IPS DF 4.7 (cell line): ENCODE data around the gene CGB7.
"Not testable (repeated sequence)": the region's sequence is repeated elsewhere in the genome, so short reads cannot be mapped to it uniquely, and the experiment has no call there.

Experiments
- DNase-seq: peaks from one replicate; pipeline ENCODE4 v3.0.0-alpha.2; 2013; ENCODE audit warnings: low spot score; ENCODE audit errors: extremely low read depth

Gene CGB7

DNA sequence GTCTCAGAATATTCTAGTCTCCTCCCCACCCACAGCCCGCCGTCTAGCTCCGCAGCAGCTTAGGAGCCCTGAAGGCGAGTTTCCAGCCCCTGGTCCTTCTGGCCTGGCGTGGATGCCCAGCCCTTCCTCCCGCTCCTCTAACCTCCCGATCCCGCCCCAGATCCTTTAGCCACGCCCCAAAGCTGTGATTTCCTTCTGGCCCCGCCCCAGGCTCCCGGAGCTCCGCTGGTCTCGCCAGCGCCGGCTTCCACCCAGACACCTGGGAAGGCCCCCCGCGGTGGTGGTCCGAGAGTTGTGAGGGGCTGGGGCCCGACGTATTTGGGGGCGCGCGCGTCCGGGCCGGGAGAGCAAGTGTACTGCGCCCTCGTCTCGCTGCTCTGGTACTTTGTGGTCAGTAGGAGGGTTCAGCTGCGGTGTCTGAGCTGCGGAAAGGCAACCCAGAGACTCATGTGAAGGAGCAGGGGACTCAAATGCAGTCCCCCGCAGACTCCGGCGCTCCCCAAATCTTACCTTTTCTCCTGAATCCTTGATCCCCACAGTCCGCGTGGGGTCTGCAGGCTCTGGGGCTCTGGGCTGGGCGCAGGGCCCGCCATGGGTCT lies at the start of gene CGB7:
Gene CGB7 (minus strand): TSS at position 114 of the 599 bp plus-strand sequence. CDS start 2,374 bp downstream, outside the sequence.
- no peak for DNase-seq

DNA sequence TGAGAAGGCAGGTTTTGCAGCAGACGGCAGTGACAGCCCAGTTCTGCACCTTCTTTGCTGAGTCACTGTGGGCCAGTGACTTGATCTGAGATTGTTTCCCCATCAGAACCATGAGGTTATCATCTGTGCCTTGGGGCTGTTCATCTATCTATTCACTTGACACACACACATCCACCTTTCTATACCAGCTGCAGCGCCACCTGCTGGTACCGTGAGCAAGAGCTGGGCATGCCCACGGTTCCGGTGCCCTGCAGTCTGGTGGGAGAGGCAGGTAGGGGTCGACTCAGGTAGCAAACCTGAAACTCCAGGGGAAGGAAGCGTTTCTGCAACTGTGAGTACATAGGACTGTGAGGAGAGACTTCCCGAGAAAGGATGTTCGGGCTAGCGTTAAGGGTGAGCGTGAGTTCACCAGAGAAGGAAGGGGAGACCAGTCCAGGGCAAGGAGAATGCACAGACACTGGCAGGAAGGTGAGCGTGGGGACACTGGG lies 49.1 kb upstream of the CGB7 start:
- no peak for DNase-seq

DNA sequence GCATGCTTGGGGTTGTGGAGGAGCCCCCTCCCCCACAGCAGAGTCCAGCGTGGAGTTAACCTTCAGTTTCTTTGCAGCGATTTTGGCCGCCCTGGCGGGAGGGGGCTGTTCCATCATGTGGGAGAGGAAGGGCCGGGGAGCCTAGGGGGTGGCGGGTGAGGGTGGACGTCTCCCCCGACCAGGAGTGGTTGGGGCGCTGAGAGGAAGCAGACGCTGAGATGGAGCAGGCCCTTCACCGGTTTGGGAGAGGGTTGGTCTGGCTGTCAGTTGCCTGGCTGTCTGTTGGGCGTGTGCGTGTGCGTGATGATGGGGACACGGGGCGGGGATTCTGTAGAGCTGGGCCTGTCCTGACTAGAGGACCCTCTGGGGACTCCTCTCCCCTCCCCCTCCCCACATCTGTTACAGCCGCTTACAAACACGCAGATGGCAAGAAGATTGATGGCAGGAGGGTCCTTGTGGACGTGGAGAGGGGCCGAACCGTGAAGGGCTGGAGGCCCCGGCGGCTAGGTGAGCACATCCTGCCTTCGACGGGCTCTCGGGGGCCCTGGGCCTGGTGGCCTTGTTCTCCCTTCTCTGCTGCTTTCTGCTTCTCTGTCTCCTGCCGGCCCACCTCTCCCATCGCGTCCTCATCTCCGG lies 46.8 kb upstream of the CGB7 start:
- no peak for DNase-seq

DNA sequence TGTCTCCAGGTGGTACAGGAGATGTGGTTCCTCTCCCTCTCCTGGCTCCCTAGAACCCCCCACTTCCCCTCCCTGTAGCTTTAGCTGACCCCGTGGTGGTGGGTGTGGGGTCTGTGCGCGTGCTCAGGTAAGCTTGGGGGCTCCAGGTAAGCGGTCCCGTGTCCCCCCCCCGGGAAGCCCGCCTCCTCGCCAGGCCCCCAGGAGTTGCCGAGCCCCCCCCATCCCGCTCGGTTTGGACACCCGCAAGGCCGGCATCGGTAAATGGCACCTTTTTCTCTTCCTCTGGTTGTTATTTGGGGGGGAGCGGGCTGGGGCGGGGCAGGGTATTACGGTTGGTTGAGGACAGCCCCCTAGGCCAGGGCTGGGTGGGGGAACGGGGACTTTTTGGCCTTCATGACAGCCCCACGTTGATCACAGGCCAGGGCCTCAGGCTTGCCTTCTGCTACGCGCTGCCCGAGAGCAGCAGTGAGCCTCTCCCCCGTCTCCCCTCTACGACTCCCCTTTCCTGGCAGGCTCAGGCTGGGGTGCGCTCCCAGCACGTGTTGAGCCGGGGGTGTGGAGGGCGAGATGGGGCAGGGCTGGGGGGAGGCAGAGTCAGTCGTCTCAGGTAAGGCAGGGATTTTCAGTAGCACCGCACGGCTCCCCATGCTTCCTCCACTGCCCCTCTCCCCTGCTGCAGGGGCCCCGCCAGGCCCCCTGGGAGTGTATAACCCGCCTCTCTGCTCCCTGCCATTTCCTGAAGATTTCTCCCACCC lies 46.0 kb upstream of the CGB7 start:
- no peak for DNase-seq

DNA sequence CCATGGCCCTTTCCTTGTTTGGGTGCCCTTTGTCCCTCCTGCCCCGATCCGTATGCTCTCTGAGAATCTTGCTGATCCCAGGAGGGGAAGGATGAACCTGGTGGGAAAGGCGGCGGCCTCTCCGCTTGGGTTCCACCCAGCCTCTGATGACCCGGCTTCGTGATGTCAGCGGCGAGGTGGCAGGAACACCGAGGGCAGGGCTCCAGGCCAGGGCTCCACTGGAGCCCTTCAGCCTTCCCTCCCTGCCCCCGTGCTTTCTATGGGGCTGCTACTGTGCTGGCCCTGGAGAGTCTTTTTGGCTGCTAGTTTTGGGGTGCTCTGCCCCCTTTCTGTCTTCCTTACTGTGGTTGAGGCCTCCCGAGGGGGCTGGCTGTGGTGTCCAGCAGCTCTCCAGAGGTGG lies 44.8 kb upstream of the CGB7 start:
- DNase-seq = no peak

DNA sequence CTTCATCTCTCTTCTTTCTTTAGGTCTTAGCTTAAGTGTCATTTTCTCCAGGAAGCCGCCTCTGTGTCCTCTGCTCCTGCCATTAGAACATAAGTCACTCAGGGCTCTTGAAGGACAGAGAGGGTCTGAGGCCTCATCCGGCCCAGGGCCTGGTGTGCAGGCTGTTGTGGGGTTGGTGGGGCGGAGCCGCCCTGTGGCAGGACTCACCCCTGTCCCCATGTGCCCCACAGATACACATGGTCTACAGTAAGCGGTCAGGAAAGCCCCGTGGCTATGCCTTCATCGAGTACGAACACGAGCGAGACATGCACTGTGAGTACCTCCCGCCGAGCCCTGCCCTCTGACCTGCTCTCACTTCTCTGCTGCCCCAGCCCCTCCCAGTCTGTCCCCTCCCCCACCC lies 43.6 kb upstream of the CGB7 start:
- DNase-seq = no peak

DNA sequence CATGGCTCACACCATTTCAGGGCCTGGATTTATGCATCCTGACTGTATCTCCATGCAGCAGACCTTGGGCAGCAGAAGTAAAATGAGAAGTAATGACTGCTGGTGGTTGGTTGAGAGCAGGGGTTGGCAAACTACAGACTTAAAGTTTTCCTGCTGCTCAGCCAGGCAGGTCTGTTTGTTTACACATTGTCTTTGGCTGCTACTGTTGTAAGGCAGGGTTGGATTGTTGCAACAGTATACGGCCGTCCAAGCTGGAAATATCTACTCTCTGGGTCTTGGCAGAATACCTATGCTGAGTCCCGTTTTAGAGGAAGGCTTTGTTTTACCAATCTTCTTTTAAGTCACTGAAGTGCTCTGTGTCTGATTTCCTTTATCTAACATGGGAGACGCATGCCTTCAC lies 41.2 kb upstream of the CGB7 start:
- DNase-seq = no peak

DNA sequence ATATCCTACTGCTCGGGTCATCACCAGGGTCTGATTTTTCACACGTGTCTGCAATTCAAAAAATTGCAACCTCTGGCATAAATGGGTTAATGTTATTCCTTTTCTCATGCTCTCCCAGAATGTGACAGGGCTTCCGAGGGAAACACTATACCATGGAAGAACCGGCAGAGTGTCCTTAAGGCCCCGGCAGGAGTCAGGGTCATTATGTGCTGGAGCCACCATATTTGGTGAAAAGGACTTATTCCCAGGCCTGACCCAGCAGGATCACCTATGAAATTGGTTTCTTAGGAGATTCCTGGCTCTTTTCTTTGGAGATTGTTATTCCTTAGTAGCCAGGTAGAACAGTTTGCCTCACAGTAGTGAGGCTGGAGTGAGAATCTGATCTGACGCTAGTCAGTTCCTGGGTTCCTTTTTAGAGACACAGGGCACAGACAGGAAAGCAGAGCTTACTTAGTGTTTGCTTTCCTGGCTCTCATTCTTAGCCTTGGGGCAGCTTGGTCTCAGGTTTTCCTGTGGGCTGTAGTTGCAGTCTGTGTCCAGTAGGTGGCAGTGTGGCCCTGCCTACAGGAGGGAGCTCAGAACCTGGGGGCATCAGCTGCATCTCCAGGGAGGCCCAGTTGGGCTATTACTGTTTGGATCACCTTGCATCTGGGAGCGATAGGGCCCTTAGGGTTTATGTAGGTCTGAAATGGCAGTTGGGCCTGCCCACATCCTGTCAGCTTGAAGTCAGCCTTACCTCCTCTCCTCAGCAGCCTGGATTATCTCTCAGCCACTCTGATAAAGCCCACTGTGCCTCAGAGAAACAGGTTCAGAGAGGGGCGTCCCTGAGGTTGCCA lies 40.1 kb upstream of the CGB7 start:
- DNase-seq = no peak

DNA sequence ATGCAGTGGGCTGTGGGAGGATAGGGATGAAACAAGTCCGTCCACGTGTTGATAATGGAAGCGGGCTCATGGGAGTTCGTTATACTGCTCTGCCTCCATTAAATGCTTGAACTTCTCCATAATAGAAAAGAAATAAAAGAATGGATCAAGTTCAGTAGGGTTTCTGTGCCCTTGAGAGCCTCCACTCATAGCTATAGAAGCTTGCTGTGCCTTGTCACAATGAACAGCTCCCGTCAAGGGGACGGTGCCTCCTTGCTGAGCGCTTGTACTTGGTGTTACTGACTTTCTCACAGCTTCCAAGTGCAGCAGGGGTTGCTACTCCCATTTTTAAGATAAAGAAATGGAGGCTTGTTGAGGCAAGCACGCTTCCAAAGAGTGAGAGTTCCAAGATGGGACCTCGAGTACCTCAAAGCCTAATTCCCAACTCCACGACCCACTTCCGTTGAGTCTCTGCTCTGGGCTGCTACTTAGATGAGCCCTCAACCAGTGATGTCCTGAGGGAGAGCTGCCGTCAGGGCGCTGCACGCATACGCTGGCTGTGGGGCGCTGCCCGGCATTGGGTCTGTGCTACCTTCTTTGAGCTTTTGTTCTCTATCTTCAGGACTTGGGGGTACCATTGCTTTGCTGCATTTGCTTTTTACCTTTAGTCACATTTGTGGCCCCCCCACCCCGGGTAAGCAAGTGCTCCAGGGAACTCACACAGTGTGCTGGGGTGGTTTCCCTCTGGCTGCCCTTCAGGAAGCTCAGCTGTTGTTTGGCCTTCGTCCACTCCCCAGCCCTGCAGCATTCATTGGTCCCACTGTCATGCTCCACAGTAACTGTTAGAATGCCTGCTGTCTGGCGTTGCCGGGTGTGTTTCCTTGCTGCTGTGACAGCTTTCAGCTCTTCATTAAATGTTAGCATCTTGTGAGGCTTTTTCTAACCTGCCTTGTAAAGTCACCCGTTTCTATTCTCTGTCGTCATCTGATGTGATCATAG lies 37.2 kb upstream of the CGB7 start:
- no peak for DNase-seq

DNA sequence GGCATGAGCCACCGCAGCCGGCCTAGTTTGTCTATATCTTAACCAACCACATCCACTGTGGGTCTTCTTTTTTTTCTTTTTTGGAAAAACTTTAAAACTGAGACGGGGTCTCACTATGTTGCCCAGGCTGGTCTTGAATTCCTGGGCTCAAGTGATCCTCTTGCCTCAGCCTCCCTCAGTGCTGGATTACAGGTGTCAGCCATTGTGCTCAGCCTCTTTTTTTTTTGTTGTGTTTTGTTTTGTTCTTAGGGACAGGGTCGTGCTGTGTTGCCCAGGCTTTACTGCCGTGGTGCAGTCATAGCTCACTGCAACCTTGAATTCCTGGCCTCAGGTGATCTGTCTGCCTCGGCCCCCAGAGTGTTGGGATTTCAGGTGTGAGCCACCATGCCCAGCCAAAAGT lies 35.1 kb upstream of the CGB7 start:
- DNase-seq = no peak

DNA sequence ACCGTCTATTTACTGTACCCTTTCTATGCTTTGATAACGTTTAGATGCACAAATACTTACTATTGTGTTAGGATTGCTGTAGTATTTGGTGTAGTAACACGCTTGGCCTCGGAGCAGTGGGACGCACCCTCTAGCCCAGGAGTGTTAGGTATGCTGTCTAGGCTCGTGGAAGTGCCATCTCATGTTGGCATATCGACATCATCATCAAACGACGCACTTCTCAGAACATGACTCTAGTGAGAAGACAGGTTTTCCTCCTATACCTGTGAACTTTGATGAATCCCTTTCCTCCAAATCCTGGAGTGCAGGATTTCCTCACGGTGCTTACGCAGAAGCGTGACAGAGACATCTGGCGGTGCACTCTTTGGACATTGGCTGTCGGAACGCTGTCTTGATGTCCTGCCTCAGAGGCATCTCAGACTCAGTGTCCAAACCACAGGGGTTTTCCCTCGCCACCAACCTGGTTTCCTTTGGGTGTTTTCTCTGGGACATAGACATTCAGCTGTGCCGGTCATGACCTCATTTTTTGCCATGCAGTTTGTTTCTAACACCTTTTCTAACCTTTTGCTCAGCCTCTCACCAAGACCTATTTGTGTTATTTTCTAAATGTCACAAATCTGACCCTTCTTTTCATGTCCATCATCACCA lies 34.0 kb upstream of the CGB7 start:
- no peak for DNase-seq

DNA sequence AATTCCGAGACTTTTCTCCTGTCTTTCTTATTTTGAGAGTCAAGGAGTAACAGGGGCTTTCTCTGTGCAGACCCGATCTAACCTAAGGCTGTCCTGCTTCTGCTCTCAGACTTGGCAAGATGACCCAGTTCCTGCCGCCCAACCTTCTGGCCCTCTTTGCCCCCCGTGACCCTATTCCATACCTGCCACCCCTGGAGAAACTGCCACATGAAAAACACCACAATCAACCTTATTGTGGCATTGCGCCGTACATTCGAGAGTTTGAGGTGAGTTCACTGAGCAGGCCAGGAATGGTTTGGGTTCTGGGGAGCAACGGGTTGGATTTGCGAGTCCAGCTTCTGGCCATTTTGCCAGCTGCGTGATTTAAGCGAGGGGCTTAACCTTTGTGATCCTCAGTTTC lies 28.7 kb upstream of the CGB7 start:
- DNase-seq = no peak

DNA sequence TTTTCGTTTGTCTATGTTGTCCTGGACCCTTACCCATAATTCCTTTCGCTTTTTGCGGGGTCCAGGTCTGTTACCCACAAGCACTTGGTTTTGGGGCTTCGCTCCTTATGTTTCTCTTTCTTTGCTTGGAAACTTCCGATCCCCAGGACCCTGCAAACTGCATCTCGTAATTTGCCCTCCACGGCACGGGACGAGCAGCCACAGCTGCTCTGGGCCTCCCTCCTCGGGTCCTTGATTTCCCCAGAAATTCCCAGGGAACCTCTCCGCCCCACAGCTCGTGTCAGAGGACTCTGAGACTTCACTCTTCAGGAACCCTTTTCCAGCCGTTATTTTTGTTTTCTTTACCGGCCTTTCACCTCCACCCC lies 28.3 kb upstream of the CGB7 start:
- no peak for DNase-seq

DNA sequence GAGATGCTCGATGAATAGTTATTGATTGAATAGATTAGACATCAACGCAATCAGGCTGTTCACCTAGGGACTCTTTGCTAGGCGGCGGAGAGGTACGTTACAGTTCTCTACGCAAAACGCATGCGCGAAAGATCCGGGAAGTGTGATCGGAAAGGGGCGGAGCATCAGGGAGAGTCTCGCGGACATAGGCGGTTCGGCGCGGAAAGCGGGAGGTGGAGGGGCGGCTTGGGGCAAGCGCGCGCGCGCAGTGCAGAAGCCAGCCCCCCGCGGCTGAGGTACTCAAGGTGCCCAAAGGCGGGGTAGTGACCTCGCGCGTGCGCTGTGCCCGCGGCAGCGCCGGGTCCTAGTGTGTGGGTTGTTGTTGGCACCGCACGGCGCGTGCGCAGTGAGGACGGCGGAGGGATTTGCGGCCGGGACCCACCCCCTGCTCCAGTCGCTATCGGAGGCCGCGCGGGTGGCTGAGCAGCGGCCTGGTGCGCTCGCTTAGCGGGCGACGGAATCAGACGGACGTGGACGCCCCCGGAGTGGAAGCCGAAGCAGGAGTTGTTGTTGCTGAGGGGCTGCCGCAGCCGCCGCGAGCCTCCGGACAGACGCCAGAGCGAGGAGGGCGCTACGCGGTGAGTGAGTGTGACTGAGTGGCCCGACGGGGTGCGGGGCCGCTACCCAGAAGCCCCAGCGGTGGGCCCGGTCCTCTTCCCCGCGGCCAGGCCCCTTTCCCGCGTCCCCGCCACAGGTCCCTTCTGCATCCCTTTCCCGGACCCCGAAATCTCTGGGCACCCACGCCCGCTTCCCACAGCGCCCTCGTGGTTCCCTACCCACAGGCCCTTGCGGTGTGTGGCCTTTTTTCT lies 27.7 kb upstream of the CGB7 start, which contains the start of gene SNRNP70:
Gene SNRNP70 (plus strand): TSS at position 432 of the 848 bp plus-strand sequence. CDS start 964 bp downstream, outside the sequence.
- DNase-seq = peak; percentile 98

DNA sequence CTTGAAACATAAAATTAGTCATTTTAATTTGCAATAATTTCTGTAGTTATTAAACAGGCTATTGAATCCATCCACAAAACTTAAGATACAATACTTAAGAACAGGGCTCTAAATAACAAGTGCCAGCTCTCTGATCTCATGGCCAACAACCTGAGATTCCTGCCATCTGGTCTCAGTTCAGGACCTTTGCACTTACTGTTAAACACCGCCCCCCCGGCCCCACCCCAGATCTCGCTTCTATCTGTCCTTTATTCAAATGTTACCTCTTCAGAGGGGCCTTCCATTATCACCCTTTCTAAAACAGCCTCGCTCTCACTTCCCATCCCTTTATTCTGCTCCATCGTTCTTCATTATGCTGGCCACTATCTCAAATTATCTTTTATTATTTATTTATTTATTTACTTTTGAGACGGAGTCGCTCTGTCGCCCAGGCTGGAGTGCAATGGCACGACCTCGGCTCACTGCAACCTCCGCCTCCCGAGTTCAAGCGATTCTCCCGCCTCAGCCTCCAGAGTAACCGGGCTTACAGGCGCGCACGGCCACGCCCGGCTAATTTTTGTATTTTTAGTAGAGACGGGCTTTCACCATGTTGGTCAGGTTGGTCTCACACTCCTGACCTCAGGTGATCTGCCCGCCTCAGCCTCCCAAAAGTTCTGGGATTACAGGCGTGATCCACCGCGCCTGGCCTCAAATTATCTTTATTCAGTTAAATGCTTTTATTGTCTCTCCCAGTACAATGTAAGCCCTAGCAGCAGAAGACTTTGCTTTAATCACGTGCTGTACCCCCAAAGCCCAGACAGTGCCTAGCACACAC lies 26.9 kb upstream of the CGB7 start:
- DNase-seq = no peak

DNA sequence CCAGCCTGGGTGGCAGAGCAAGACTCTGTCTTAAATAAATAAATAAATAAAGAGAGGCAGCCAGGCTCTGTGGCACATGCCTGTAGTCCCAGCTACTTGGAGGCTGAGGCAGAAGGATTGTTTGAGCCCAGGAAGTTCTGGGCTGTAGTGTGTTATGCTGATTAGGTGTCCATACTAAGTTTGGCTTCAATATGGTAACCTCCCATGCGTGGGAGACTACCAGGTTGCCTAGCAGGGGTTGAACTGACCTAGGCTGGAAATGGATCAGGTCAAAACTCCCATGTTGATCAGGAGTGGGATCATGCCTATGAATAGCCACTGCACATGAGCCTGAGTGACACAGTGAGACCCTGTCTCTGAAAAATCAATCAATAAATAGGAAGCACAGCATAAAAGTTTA lies 23.7 kb upstream of the CGB7 start:
- no peak for DNase-seq

DNA sequence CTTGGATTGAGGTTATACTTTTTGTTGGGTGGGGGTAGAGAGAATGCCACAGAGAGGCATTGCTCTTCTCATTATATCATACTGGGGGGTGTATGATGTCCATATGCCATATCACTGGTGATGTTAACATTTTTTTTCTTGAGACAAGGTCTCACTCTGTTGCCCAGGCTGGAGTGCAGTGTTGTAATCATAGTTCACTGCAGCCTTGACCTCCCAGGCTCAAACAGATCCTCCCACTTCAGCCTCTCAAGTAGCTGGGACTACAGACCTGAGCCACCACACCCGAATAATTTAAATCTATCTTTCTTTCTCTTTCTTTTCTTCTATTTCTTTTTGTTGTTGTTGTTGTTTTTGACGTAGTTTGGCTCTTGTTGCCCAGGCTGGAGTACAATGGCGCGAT lies 22.8 kb upstream of the CGB7 start:
- DNase-seq = no peak

DNA sequence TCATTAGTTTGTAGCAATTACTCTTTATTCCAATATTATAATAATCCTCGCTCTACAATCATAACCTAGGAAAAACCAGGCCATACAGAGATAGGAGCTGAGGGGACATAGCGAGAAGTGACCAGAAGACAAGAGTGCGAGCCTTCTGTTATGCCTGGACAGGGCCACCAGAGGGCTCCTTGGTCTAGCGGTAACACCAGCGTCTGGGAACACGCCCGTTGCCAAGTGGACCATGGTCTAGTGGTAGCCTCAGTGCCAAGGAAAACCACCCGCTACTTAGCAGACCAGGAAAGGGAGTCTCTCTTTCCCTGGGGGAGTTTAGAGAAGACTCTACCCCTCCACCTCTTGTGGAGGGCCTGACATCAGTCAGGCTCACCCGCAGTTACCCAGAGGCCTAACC lies 17.3 kb upstream of the CGB7 start:
- DNase-seq = not testable (repeated sequence)
